Measurements from ENCODE around the gene GRAMD4.

DNA sequence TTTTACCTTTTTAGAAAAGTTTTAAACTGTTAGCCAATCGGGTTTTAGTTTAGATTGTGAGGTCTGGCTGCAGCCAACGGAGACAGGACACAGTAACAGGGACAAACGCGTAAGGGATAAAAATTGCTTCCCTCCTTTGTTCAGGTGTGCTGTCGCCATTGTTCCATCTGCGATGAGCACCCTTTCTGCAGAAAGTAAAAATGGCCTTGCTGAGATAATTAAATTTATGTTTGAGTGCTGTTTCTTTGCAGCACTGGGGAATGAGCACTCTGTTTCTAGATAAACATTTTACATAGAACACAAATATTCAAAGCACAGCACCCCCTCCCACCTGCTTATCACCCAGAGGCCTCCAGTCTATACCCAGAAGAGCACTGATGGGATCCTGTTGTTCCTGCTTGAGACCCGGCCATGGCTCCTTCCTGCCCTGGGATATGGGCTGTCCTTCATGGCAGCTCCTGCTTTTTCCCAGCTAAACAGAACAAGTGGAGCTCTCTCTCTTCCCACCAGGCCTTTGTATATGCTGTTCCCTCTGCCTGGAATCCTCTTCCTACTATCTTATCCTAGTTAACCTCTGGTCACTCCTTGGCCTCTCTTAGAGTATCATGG lies 48.4 kb upstream of the GRAMD4 start:
- TF ChIP-seq, protein P1, sequence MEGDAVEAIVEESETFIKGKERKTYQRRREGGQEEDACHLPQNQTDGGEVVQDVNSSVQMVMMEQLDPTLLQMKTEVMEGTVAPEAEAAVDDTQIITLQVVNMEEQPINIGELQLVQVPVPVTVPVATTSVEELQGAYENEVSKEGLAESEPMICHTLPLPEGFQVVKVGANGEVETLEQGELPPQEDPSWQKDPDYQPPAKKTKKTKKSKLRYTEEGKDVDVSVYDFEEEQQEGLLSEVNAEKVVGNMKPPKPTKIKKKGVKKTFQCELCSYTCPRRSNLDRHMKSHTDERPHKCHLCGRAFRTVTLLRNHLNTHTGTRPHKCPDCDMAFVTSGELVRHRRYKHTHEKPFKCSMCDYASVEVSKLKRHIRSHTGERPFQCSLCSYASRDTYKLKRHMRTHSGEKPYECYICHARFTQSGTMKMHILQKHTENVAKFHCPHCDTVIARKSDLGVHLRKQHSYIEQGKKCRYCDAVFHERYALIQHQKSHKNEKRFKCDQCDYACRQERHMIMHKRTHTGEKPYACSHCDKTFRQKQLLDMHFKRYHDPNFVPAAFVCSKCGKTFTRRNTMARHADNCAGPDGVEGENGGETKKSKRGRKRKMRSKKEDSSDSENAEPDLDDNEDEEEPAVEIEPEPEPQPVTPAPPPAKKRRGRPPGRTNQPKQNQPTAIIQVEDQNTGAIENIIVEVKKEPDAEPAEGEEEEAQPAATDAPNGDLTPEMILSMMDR (conservative IDR thresholded peaks at IDR 0.05) = no peak
- no peak for TF ChIP-seq EZH2 (IDR thresholded peaks at IDR 0.05; ENCODE audit: low read depth)
